ENCODE results near the gene OTOGL.

DNA sequence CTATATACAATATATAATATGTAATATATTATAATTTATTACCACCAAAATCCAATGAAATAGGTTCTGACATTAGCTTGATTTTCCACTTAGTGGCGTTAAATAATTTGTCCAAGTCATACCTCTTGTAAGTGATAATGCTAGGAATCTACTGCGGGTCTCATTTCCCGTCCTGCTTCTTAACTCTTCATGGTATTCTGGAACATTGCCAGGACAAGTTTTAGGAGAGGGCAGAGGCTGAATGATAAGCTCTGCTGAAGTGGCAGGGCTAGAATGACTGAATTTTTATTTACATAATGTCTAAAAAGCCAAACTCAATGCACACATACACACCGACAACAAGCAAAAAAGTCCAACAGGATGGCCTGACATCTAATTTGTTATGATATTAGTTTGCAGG lies 274.3 kb downstream of the OTOGL start:
- TF ChIP-seq, protein P1, sequence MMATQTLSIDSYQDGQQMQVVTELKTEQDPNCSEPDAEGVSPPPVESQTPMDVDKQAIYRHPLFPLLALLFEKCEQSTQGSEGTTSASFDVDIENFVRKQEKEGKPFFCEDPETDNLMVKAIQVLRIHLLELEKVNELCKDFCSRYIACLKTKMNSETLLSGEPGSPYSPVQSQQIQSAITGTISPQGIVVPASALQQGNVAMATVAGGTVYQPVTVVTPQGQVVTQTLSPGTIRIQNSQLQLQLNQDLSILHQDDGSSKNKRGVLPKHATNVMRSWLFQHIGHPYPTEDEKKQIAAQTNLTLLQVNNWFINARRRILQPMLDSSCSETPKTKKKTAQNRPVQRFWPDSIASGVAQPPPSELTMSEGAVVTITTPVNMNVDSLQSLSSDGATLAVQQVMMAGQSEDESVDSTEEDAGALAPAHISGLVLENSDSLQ (IDR thresholded peaks at IDR 0.05): no peak
- TF ChIP-seq SUZ12 (IDR thresholded peaks at IDR 0.05): no peak
- TF ChIP-seq ELF4 (IDR thresholded peaks at IDR 0.05): no peak
- no peak for TF ChIP-seq FOXM1 (IDR thresholded peaks at IDR 0.05; ENCODE audit: borderline replicate concordance)
- TF ChIP-seq FOXK2 (IDR thresholded peaks at IDR 0.05): no peak
- TF ChIP-seq ZNF384 (IDR thresholded peaks at IDR 0.05): no peak
- no peak for TF ChIP-seq SP1 (IDR thresholded peaks at IDR 0.05)
- TF ChIP-seq BHLHE40 (IDR thresholded peaks at IDR 0.05; ENCODE audit: borderline replicate concordance): no peak
- TF ChIP-seq ARNT (IDR thresholded peaks at IDR 0.05): no peak
- TF ChIP-seq TARDBP (IDR thresholded peaks at IDR 0.05): no peak
- no peak for TF ChIP-seq L3MBTL2 (conservative IDR thresholded peaks at IDR 0.05)

All from HEK293T (cell line).